ENCODE results near the gene SLC30A1.

DNA sequence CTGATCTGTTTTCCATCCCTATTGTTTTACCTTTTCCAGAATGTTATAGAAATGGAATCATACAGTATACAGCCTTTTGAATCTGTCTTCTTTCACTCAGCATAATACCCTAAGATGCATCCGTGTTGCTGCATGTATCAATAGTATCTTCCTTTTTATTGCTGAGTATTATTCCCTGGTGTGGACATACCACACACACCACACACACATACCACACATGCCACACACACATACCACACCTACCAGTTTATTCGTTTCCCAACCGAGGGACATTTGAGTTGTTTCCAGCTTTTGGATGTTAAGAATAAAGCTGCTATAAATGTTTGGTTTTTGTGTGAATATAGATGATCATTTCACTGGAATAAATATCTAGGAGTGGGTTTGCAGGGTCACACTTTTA is 22.2 kb upstream of the SLC30A1 start:
- TF ChIP-seq, protein P1, sequence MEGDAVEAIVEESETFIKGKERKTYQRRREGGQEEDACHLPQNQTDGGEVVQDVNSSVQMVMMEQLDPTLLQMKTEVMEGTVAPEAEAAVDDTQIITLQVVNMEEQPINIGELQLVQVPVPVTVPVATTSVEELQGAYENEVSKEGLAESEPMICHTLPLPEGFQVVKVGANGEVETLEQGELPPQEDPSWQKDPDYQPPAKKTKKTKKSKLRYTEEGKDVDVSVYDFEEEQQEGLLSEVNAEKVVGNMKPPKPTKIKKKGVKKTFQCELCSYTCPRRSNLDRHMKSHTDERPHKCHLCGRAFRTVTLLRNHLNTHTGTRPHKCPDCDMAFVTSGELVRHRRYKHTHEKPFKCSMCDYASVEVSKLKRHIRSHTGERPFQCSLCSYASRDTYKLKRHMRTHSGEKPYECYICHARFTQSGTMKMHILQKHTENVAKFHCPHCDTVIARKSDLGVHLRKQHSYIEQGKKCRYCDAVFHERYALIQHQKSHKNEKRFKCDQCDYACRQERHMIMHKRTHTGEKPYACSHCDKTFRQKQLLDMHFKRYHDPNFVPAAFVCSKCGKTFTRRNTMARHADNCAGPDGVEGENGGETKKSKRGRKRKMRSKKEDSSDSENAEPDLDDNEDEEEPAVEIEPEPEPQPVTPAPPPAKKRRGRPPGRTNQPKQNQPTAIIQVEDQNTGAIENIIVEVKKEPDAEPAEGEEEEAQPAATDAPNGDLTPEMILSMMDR (IDR thresholded peaks at IDR 0.05; ENCODE audit: insufficient read depth, low read length, poor library complexity, severe bottlenecking): no peak
- TF ChIP-seq EZH2phosphoT487 (conservative IDR thresholded peaks at IDR 0.05; ENCODE audit: low read length): no peak

All from SU-DHL-6 (cell line).